ENCODE measurements around the gene SH3RF3. TPM values are rescaled to one million over a fixed set of nuclear protein-coding genes. Genes with fewer than 3 reads are reported as not detected.

The SH3RF3 gene
- total and polyA plus RNA-seq, 2 donors (not counting 1 experiment from before 2014, with no cell fraction given), result 8.3 to 10.1 TPM

DNA sequence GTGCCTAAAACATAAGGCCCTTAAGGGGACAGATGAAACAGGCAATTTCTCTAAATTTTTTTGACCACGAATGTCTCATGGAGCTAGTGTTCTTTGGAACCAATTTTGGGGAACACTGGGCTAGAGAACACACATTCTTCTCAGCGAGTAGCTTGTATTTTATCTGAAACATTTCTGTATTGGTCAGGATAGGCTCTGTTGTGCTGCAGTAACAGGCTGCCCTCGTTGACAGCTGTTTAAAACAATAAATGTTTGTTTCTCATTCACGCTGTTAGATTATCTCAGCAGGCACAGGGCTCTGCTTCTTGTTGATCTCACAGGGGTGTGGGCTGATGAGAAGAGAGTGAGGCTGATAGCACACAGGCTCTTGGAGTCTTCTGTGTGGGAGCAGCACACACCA, 105.3 kb downstream of the SH3RF3 start:
- TF ChIP-seq, protein P1, sequence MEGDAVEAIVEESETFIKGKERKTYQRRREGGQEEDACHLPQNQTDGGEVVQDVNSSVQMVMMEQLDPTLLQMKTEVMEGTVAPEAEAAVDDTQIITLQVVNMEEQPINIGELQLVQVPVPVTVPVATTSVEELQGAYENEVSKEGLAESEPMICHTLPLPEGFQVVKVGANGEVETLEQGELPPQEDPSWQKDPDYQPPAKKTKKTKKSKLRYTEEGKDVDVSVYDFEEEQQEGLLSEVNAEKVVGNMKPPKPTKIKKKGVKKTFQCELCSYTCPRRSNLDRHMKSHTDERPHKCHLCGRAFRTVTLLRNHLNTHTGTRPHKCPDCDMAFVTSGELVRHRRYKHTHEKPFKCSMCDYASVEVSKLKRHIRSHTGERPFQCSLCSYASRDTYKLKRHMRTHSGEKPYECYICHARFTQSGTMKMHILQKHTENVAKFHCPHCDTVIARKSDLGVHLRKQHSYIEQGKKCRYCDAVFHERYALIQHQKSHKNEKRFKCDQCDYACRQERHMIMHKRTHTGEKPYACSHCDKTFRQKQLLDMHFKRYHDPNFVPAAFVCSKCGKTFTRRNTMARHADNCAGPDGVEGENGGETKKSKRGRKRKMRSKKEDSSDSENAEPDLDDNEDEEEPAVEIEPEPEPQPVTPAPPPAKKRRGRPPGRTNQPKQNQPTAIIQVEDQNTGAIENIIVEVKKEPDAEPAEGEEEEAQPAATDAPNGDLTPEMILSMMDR (conservative IDR thresholded peaks at IDR 0.05 in 1 of 2, IDR thresholded peaks at IDR 0.05 in 1 of 2; ENCODE audit: low read depth in 1 of 2, low read length in 2 of 2), result no peak
- TF ChIP-seq EZH2 (IDR thresholded peaks at IDR 0.05; ENCODE audit: low read length, missing control alignments), result no peak
- Histone ChIP-seq H3K9ac (ENCODE audit: insufficient read depth, low read length) (no peak overlapping the region), H3K4me3 (replicated peaks in 1 of 4; ENCODE audit: control extremely low read depth in 1 of 4, insufficient read depth in 1 of 4, low read depth in 3 of 4, low read length in 4 of 4) (no peak overlapping the region), H2AFZ (ENCODE audit: low read length) (no peak overlapping the region), H3K27ac (ENCODE audit: insufficient read depth, low read length) (no peak overlapping the region), H4K20me1 (ENCODE audit: control insufficient read depth, extremely low read depth, insufficient read depth, low read length) (no peaks in the 10 kb centered on the region), H3K4me2 (ENCODE audit: extremely low read depth, insufficient read depth, low read length) (no peak overlapping the region), H3K9me3 (ENCODE audit: control insufficient read depth, insufficient read depth, low read depth, low read length) (no peaks in the 10 kb centered on the region), H3K4me1 (ENCODE audit: control insufficient read depth, extremely low read depth, insufficient read depth, low read length) (peaks cover 16% of the 10 kb centered on the region), H3K79me2 (ENCODE audit: control insufficient read depth, insufficient read depth, low read length) (peaks cover 30% of the 10 kb centered on the region), H3K27me3 (ENCODE audit: control insufficient read depth, insufficient read depth, low read length) (no peaks in the 10 kb centered on the region), H3K36me3 (ENCODE audit: control insufficient read depth, insufficient read depth, low read length) (no peaks in the 10 kb centered on the region)
- no peak for DNase-seq (ENCODE audit: low read depth in 2 of 2)

DNA sequence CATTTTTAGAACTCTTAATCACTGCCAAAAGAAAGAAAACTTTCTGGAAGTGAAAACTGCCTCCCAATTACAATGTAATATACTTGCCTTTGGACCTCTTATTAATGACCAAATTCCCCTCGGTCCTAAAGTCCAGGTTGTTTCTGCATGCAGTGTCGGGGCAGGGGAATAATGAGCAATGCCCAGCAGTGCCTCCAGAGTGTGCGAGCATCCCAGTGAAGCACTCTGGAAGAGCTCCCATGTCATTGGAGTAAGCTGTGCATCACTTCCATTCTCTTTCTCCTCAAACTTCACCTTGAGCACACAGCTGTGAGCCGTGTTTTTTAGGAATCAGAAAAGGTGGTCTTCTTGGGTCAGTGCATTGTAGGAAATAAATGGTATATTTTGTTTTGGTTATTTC, 107.1 kb downstream of the SH3RF3 start:
- H4K20me1 ChIP-seq (ENCODE audit: control insufficient read depth, extremely low read depth, insufficient read depth, low read length), result no peaks in the 10 kb centered on the region
- H3K27ac ChIP-seq (ENCODE audit: insufficient read depth, low read length), result no peak overlapping the region
- H3K9ac ChIP-seq (ENCODE audit: insufficient read depth, low read length), result no peak overlapping the region
- H3K4me2 ChIP-seq (ENCODE audit: extremely low read depth, insufficient read depth, low read length), result no peak overlapping the region
- H3K27me3 ChIP-seq (ENCODE audit: control insufficient read depth, insufficient read depth, low read length), result no peaks in the 10 kb centered on the region
- no peaks in the 10 kb centered on the region for H3K36me3 ChIP-seq (ENCODE audit: control insufficient read depth, insufficient read depth, low read length)
- TF ChIP-seq, protein P1 (conservative IDR thresholded peaks at IDR 0.05 in 1 of 2, IDR thresholded peaks at IDR 0.05 in 1 of 2; ENCODE audit: low read depth in 1 of 2, low read length in 2 of 2), result no peak
- TF ChIP-seq EZH2 (IDR thresholded peaks at IDR 0.05; ENCODE audit: low read length, missing control alignments), result no peak
- H3K4me1 ChIP-seq (ENCODE audit: control insufficient read depth, extremely low read depth, insufficient read depth, low read length), result peaks cover 31% of the 10 kb centered on the region
- no peaks in the 10 kb centered on the region for H3K9me3 ChIP-seq (ENCODE audit: control insufficient read depth, insufficient read depth, low read depth, low read length)
- peaks cover 32% of the 10 kb centered on the region for H3K79me2 ChIP-seq (ENCODE audit: control insufficient read depth, insufficient read depth, low read length)
- H3K4me3 ChIP-seq (replicated peaks in 1 of 4; ENCODE audit: control extremely low read depth in 1 of 4, insufficient read depth in 1 of 4, low read depth in 3 of 4, low read length in 4 of 4), result no peak overlapping the region
- DNase-seq (ENCODE audit: low read depth in 2 of 2), result no peak
- no peak overlapping the region for H2AFZ ChIP-seq (ENCODE audit: low read length)

DNA sequence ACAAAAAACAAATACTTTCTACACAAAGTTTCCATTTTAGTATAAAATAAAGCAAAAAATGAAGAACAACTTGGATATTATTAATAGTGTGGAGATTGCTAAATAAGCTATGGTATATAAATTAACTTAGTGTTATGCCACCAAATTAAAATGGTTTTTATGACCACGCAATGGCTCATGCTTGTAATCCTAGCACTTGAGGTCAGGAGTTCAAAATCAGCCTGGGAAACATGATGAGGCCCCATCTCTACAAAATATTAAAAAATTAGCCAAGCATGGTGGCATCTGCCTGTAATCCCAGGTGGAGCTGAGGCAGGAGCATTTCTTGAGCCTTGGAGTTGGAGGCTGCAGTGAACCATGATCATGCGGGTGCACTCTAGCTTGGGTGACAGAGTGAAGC, 108.8 kb downstream of the SH3RF3 start:
- no peak overlapping the region for H3K4me3 ChIP-seq (replicated peaks in 1 of 4; ENCODE audit: control extremely low read depth in 1 of 4, insufficient read depth in 1 of 4, low read depth in 3 of 4, low read length in 4 of 4)
- H2AFZ ChIP-seq (ENCODE audit: low read length), result no peak overlapping the region
- TF ChIP-seq, protein P1 (conservative IDR thresholded peaks at IDR 0.05 in 1 of 2, IDR thresholded peaks at IDR 0.05 in 1 of 2; ENCODE audit: low read depth in 1 of 2, low read length in 2 of 2), result no peak
- TF ChIP-seq EZH2 (IDR thresholded peaks at IDR 0.05; ENCODE audit: low read length, missing control alignments), result no peak
- no peaks in the 10 kb centered on the region for H3K27me3 ChIP-seq (ENCODE audit: control insufficient read depth, insufficient read depth, low read length)
- H3K4me1 ChIP-seq (ENCODE audit: control insufficient read depth, extremely low read depth, insufficient read depth, low read length), result peaks cover 41% of the 10 kb centered on the region
- no peak overlapping the region for H3K4me2 ChIP-seq (ENCODE audit: extremely low read depth, insufficient read depth, low read length)
- no peaks in the 10 kb centered on the region for H3K36me3 ChIP-seq (ENCODE audit: control insufficient read depth, insufficient read depth, low read length)
- peak overlapping the region; percentile 71 for H3K27ac ChIP-seq (ENCODE audit: insufficient read depth, low read length)
- DNase-seq (ENCODE audit: low read depth in 2 of 2), result no peak
- H4K20me1 ChIP-seq (ENCODE audit: control insufficient read depth, extremely low read depth, insufficient read depth, low read length), result no peaks in the 10 kb centered on the region
- H3K9ac ChIP-seq (ENCODE audit: insufficient read depth, low read length), result no peak overlapping the region
- H3K79me2 ChIP-seq (ENCODE audit: control insufficient read depth, insufficient read depth, low read length), result peaks cover 37% of the 10 kb centered on the region
- H3K9me3 ChIP-seq (ENCODE audit: control insufficient read depth, insufficient read depth, low read depth, low read length), result no peaks in the 10 kb centered on the region

Data from fibroblast of lung (primary cell).